ENCODE results near the gene CEP44.
A peak's percentile ranks its signal among the peaks of the same experiment; 100 is the strongest.
"Not testable (repeated sequence)": the region's sequence is repeated elsewhere in the genome, so short reads cannot be mapped to it uniquely, and the experiment has no call there.

Gene CEP44, protein sequence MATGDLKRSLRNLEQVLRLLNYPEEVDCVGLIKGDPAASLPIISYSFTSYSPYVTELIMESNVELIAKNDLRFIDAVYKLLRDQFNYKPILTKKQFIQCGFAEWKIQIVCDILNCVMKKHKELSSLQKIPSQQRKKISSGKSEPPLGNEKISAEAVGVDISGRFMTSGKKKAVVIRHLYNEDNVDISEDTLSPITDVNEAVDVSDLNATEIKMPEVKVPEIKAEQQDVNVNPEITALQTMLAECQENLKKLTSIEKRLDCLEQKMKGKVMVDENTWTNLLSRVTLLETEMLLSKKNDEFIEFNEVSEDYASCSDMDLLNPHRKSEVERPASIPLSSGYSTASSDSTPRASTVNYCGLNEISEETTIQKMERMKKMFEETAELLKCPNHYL

DNA sequence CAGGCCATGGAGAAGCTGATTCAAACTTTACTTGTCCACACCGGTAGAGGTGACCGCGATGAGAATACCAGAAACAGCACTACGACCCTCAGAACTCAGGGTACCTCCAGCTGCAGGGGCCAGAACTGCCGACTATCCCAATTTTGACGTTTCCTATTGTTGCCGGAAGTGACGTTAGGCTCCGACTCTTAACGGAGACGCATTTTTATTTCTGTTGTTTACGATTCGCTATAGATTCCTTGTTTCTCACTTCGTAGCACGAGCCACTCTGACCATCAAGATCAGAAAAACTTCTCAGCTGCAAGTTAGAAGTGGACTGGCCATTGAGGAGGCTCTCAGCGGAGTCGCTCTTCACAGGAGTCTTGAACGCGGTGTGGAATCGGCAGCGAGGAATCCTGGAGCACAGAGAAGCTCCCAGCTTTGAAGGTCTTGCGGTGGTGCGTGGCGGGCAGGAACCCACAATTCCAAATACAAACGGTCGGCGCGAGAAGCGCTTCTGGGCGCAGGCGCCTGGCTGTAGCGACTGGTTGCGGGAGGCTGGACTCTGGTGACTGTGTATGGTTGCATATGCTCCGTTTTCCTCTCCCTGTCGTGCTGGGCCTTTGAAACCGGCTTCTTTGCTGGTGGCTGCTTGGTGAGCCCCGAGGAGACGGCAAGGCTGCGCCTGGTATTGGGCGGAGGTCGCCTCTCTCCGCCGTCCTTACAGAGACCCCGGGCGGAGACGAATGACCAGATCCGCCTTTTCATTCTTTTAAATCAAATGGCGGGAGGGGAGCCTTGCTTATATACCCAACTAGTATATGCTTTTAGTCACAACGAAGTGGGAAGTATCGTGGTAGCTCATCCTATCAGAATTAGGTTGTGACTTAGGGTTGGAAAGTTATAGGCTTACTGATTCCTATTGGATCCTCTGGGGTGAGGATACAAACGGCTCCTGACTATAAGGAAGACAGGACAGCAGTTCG is at the start of gene CEP44, which contains the start of gene FBXO8:
Gene CEP44 (plus strand): TSS at position 405 of the 965 bp plus-strand sequence. CDS start 15,211 bp downstream, outside the sequence.
Gene FBXO8 (minus strand): TSS at position 161 of the 965 bp plus-strand sequence. CDS start 20,575 bp downstream, outside the sequence.
- peak; percentile 76 for DNase-seq

DNA sequence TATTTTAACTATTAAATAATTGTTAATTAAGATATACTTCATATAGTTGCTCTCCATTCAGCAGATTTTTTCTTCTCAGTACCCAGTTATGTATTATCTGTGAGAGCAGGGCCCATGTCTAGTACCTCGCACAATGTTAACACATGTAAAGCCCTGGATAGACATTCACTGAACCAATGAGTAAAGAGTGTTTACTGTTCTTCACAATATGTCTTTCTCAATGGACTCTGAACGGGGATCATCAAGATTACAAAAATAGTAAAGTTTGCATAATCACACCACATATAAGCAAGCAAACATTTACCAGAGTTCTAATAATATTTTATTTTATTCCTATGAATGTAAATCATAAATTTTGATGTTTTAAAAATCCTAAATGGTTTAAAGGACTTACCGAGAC is 47.4 kb upstream of the CEP44 start:
- DNase-seq, result no peak

DNA sequence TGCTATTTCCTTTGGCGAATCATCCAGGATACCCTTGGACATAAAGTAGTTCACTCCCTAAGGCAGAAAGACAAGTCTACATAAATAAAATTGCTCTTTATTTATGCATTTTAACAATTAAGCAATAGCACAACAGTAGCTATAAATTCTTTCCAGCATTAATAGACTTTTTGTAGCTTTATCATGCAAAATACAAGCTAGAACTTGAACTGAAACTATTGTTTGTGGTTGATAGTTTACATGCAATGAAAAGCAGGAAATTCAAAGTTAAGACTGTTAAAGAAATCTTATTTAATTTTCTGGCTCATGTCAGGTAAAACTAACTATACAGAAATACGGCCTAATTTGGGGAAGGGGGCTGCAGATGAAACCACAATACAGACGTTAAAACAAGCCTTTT is 42.5 kb upstream of the CEP44 start:
- DNase-seq, result no peak

DNA sequence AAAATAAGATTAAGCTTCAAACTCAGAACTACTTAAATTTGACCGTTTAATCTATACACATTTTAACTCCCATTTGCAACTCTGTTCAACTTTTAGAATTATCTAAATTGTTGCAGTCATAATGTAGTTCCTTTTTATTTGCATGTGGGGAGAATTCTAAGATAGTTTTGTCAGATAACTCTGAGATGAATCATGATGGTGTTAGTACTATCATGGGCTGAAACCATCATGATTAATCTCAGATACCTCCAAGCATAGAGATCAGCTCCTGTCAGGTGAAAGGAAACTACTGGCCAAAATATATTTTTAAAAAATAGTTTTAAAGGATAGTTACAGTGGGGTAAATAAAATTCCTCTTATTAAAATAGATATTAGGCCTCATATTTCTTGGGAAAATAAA is 39.3 kb upstream of the CEP44 start:
- DNase-seq, result no peak

DNA sequence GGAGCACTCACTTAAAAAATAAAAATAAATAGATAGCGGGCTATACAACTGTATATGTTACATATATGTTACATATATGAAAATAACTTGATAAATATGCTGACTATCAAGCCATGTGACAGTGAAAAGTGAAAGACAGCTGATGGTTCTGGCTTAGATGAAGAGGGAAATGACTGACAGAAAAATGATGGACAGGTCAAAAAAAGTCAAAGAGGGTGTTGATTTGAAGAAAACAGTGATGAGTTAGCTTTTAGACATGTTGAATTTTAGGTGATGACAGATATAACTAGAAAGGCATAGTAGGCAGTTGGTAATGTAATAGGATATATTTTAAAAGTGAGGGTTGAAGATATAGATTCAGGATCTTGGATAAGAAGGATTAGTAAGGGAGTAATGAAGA is 38.0 kb upstream of the CEP44 start:
- DNase-seq, result no peak

DNA sequence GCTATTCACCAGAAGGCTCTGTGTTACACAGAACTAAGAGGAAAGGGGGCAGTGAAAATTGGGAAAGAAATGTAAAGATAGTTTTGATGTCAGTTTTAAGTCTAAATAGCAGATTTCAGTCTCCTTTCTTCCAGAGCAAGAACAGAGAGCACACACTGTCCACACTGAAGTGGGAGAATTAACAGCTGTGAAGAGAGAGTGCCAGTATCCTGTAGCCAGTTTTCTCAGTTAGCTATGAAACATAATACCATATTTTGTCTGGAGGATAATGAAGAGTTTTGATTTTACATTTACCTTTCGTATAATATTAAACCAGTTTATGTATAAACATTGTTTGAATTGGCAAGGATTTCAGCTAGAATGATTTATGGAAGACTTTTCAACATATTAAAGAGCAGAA is 35.3 kb upstream of the CEP44 start:
- no peak for DNase-seq

DNA sequence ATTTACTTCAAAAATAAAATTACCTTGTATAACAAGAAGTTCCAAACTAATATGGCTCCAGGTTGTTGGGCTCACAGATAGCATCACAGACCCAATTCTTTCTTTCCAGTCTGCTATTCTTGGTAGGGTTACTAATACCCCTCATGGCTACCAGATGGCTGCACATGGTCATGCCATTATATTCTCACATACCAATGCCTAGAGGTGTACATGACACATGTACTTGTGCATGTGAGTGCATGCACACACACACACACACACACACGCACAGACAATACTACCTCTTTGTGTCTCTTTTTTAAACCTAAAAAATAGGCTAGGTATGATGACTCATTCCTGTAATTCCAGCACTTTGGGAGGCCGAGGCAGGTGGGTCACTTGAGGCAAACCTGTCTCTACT is 31.3 kb upstream of the CEP44 start:
- no peak for DNase-seq

DNA sequence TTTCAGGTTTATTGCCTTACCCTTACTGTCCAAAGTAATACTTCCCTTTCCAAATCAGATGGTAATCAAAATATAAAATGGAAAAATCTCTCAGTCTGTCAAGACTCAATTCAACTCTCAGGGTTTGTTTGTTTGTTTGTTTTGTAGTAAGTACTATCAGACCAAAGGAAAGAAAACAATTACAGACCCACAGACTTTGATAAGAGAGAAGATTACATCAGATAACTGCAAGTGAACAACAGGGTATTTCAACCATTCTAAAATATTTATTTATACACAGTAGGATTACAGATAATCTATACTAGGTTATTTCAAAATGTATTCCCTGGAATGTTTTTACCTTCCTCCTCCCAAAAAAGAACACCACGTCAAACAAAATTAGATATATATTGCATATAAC is 29.1 kb upstream of the CEP44 start:
- DNase-seq, result no peak

DNA sequence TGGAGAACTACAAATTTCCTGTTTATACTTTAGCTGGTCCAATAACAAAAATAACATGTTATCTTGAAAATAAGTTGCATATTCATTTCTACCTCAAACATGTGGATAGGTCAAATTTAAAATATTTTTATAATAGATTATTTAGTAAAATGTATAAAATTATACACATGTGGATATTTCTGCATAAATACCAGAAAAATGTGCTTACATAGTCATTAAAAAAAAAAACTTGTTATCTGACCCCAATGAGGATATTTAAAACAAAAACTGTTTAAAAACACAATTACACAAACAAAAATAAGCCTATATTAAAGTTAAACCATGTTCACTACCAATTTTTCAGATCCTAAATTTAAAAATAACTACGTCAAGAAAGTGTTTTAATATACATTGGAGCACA is 28.3 kb upstream of the CEP44 start:
- no peak for DNase-seq

DNA sequence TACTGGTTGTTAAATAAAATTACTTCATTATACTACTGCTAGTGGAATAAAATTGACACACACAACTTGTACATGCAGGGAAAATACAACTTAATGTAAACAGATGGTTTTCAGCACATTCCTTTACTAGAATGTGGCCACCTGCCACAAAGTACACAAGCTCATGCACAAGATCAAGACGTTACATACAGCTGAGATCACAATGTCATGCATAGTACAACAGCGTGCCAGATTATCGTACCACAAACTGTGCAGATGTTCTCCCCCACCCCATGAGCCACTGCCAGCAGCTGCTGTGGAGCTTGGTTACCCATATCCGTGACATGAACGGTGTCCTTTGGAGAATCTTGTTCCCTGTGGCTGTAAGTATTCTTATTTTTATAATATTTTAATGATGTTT is 27.9 kb upstream of the CEP44 start:
- DNase-seq, result no peak

DNA sequence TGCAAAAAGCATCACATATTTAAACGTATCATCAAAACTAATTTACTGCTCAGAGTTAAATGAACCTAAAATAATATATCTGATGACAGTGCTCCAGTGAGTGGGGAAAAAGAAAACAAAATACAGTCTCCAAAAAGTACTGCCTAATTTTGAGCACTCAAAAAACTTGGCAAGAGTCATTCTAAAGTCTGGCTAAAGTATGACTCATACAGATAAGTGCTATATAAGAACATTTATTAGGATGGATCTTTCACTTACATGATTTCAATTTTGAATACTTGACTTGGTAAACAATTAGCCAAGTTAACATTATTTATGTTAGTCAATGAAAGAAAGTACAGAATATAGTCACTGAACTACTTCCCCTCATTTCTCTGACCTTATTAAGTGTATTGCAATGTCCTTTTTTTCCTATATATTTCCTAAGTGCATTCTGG is 27.4 kb upstream of the CEP44 start:
- DNase-seq, result no peak

DNA sequence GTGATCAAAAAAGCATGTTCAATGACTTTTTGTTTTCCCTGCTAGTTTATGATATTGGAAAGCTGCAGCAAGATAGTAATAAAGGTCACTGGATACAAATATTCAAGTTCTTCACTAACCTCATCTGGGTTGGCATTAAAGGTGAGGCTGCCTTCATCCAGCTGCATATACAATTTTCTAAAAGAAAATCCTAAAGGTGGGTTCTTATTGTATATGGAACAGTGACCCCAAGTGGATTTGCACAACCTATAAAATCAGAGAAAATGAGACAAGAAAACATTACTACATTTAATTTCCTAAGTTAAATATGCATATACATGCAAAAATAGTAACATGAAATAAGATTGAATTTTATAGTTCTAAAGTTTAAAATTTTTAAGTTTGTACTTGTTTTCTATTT is 24.1 kb upstream of the CEP44 start:
- DNase-seq, result no peak

DNA sequence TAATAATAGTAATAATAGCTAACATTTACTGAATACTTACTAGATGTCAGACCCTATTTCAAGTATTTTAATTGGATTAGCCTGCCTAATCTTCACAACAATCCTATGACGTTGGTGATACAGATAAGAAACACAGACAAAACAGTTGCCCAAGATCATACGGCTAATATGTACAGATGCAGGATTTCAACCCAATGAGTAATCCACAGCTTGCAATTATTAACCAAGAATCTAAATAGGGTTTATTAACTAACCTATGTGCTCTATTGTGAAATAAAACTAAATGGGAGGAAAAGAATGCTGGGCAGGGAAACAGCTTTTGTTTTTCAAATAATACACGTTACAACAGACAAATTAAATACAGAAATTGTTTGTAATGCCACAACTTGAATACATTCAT is 23.6 kb upstream of the CEP44 start:
- no peak for DNase-seq

DNA sequence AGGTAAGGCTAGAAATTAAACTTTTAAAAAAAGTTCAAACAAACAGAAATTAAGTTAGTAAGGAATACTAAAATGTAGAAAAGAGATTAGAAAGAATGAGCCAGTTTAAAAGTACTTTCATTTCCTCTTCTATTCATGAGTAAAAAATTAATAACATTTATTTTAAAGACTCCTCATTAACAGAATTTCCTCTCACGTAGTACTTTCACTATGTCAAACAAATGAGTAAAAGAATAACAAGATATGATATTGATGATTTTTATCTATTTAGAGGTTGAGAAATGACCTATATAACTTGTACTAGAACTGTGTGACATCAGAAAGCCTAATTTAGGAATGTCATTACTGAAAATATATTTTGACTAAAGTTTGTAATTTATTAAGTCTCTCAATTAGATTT is 22.3 kb upstream of the CEP44 start:
- not testable (repeated sequence) for DNase-seq

DNA sequence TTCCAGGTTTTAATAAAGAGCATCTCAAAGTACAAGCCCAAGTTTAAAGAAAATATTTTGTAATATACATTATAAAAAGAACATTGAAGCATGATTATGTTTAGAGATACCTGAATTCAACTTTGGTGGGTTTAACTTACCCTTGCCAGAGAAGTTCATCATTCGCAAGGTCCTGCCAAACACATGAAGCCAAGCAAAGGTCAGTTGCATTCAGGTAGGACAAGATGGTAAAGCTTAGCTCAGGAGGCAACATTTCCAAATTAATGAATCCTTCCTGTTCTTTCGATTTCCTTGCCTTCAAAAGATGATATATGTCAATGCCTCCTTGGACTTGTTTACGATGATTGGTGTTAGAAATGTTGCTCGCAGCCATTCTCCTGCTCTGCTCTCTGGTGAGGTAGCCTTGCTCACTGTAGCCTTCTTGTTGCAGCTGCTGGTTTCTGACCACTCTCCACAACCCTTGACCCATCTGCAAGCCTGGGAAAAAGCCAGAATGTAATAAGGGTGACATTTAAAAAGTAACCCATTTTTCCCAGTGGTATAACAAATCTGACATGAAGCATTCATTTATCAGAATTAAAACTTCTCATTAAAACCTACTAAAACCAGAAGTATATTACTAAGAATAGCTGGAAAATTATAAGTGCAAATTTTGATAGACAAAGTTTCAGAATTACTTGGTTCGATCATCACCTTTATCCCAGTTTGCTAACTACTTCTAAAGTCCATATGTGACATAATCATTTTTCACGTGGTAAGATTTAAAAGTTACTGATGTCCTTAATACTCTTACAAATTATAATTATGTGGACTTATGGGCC is 20.9 kb upstream of the CEP44 start:
- no peak for DNase-seq

DNA sequence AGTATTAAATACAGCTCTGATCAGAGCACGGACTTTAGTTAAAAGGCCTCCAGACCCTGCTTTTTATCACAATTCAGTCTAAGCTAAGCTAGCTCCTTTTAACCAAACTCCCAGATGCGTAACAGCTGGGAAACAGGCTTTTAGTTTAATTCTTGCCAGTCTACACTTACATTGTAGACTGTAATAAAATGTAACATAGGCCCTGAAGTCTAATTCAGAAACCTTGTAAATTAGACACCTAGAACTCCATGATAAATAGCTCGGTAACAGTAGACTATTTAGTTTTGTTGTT is 20.3 kb upstream of the CEP44 start:
- no peak for DNase-seq

DNA sequence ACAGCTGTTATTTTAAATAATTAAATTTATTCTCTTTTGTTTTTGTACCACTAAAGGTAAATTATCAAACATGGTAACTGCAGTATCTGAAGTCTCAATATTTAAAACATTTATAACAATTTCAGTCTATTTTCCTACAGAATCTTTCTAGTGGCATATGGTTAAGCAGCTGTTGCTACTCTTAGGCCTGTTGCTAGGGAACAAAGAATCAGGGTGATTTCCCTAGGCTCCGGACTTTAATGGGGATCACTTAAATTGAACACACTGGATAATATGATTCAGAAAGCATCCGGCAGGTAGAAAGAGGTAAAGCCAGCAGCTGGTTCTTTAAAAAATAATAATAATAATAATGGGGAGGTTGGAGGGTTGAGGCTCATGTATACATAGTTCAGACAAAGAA is 17.8 kb upstream of the CEP44 start:
- no peak for DNase-seq

DNA sequence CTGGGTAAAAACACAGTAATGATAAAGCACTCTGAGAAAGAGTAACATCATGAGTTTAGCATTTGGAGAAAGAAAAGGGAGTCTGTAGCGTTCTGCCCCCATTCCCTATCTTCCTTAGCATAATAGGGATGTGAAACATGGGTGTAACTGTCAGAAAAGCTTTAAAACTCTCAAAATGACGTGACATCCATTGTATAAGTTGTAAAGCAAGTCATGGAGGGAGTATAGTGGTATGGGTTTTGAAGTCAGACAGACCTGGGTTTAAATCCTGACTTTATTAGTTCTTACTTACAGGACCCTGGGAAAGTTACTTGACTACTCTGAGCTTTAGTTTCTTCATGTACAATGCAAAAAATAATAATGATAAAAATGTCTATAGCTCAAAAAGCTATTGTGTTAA is 17.3 kb upstream of the CEP44 start:
- no peak for DNase-seq

DNA sequence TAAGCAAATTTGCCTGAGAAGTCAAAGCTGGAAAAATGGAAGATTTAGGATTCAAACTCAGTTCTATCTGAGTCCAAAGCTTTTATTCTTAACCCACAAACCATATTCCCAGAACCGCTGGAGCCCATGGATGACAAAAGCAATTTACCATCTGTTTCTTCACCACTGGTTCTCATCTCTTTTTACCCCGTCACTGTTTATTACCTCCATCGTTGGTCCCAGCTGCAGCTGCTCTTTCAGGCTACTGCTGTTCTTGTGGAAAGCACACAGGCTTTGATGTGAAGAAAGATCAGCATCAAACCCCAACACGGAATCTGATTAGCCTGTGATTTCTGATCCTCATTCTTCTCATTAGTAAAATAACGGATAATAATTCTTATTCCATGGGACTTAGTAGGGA is 9.8 kb upstream of the CEP44 start:
- no peak for DNase-seq

DNA sequence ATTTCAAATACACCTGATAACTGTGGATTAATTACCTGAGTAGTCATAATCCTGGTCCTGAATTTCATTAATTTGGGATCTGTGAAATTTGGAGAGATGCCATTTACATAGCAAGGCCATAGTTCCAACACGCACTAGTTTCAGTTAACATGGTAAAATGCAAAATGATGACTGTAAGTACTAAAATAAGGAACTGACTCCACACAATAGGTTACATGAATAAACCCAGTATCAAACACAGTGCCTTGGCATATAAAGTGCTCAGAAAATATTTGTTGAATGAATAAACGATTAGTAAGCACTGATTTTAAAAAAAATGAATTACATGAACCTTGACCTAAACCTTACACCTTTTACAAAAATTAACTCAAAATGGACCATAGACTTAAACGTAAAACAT is 9.3 kb upstream of the CEP44 start:
- no peak for DNase-seq

DNA sequence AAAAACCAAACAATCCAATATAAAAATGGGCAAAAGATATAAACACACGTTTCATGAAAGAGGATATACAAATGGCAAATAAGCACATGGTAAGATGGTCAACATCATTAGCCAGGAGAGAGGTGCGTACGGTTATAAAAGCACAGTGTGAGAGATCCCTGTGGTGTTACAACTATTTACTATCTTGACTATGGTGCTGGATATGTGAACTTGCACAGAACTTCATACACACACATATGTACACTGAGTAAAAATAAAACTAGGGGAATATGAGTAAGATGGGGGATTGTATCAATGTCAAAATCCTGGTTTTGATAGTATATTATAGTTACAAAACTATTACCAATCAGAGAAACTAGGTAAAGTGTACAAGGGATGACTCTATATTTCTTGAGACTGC is 8.6 kb upstream of the CEP44 start:
- DNase-seq, result no peak

DNA sequence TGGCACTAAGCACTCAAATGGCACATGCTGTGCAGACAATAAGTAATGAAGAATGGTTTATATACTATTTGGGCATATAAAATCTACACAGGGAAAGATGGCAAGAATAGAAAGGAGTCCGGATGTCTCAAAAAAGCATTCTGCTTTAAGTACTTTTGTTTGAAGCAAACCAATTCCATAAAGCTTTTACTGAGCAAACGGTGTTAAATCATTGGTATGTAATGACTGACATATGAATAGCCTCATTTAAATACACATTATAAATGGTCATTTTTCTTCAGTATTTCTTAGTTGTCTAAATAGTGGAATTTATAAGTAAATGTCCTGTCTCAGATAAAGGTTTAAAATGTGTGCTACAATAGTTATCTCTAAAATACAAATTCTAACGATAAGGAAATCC is 6.3 kb upstream of the CEP44 start:
- no peak for DNase-seq

DNA sequence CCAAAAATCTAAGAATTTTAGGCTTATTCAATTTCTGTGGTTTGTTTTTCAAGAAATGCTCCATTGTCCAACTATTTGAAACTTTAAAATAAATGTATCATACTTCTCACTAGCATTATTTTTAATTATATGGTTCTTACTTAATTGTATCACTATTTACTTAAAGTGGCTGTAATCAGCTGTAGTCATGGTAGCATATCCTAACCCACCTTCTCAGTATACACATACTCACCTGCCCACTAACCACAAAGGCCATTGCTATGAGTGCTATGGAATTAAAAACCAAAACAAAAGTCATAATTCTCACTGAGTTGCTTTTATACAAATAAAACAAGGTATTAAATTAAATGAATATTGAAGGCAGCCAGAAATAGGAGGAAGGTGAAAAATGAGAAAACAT is 5.2 kb upstream of the CEP44 start:
- no peak for DNase-seq
